Measurements from ENCODE around the gene SF3B1. TPM values are rescaled to one million over a fixed set of nuclear protein-coding genes. Genes with fewer than 3 reads are reported as not detected.
"Not testable (repeated sequence)": the region's sequence is repeated elsewhere in the genome, so short reads cannot be mapped to it uniquely, and the experiment has no call there.

SF3B1 gene
- total RNA-seq, 1 donor from 2014 or later: 352 TPM

DNA sequence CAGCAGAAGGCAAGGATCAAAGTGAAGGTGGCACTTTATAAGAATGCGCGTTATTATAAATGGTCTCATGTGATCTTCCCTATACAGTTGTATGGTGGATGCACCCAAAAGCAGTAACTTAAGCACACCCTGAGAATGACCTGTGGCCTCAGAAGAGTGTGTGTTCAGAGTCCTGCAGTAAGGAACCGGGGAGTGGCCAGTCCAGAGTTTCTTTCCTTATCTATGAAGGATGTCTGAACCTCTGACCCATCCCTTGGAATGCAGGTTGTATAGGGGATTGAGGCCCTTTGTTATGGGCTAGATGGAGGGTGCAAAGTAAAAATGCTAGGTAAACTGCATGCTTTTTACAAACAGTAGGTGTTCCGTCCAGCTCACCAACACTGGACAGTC lies 80.7 kb downstream of the SF3B1 start:
- Histone ChIP-seq H3K27me3 (no peaks in the 10 kb centered on the region), H3K4me1 (no peaks in the 10 kb centered on the region), H3K9me3 (no peaks in the 10 kb centered on the region), H3K36me3 (no peaks in the 10 kb centered on the region), H3K27ac (no peak overlapping the region), H3K4me3 (no peak overlapping the region)
- no peak for DNase-seq (ENCODE audit: extremely low spot score in 2 of 2)
- TF ChIP-seq, protein P1, sequence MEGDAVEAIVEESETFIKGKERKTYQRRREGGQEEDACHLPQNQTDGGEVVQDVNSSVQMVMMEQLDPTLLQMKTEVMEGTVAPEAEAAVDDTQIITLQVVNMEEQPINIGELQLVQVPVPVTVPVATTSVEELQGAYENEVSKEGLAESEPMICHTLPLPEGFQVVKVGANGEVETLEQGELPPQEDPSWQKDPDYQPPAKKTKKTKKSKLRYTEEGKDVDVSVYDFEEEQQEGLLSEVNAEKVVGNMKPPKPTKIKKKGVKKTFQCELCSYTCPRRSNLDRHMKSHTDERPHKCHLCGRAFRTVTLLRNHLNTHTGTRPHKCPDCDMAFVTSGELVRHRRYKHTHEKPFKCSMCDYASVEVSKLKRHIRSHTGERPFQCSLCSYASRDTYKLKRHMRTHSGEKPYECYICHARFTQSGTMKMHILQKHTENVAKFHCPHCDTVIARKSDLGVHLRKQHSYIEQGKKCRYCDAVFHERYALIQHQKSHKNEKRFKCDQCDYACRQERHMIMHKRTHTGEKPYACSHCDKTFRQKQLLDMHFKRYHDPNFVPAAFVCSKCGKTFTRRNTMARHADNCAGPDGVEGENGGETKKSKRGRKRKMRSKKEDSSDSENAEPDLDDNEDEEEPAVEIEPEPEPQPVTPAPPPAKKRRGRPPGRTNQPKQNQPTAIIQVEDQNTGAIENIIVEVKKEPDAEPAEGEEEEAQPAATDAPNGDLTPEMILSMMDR (IDR thresholded peaks at IDR 0.05): no peak
- TF ChIP-seq POLR2A (IDR thresholded peaks at IDR 0.05) (no peak), POLR2AphosphoS5 (IDR thresholded peaks at IDR 0.05; ENCODE audit: insufficient read depth in 1 of 2, low read depth in 1 of 2) (no peak)
- intact Hi-C loops (cut with DNase I): no loop called here

DNA sequence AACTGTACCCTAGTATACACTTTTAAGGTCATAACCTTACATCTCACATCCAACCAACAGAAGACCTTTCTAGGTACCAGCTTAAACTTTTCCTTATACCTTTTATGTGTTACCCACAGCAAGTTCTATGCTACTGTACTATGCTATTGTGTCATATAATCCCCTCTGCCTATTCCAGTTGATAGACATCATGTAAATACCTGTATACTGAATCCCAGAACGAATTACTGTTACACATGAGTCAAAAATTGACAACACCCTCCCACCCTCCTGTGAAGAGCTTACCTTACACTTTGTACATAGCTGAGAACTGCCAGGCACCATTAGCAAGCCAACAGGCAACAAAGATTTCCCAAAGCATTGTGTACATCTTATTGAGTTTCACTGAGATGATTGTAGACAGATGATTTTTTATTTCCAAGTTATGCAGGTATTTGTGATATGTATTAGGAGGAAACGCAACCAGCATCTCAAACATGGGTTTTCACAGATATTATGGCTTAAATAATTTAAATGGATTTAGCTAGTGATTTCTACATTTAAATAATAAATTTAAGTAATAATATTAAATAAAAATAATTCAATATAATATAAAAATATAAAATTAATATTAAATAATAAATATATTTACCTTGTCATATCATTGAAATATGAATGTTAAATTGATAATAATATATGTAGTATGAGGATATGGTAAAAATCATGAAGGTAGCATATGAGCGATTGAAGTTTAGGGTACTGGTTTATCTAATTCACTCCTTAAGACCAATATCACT lies 81.2 kb downstream of the SF3B1 start:
- Histone ChIP-seq H3K4me3 (no peak overlapping the region), H3K27me3 (no peaks in the 10 kb centered on the region), H3K36me3 (no peaks in the 10 kb centered on the region), H3K27ac (no peak overlapping the region), H3K4me1 (no peaks in the 10 kb centered on the region), H3K9me3 (no peaks in the 10 kb centered on the region)
- intact Hi-C loops (cut with DNase I): no loop called here
- TF ChIP-seq, protein P1 (IDR thresholded peaks at IDR 0.05): no peak
- TF ChIP-seq POLR2A (IDR thresholded peaks at IDR 0.05) (no peak), POLR2AphosphoS5 (IDR thresholded peaks at IDR 0.05; ENCODE audit: insufficient read depth in 1 of 2, low read depth in 1 of 2) (no peak)
- no peak for DNase-seq (ENCODE audit: extremely low spot score in 2 of 2)

DNA sequence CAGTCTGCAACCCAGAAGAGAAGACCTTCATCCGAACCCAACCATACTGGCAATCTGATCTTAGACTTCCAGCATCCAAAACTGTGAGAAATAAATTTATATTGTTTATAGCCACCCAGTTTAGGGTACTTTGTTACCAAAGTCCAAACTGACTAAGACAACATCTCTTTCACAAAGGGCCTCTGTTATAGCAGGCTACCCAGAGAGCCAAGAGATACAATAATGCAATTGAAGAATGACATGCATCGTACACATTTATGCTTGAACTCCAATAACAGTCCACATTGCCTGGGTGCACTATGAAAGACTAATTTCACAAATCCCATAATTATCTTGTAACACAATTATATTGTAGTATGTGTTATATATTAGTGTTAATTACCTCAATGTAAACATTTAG lies 85.1 kb downstream of the SF3B1 start:
- intact Hi-C loops (cut with DNase I): no loop called here

DNA sequence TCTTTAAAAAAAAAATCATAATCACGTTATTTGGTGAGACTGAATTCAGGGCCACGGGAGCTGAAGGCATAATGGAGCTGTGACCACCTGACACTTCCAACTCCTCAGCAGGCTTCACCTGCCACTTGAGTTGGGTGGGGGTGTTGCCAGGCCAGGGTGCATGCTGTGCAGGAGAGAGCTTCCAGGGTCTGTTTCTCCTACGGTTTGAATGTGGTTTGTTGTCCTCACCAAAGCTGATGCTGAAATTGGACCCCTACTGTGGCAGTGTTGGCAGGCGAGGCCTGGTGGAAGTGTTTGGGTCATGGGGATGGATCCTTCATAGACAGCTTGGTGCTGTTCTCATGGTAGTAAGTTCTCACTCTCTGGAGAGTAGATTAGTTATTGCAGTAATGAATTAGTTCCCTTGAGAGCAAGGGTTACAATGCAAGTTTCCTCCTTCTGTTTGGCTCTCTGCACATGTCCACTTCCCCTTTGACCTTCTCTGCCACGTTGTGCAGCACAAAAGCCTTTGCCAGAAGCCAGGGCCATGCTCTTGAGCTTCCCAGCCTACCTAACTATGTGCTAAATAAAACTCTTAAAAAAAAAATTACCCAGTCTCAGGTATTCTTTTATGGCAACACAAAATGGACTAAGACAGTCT lies 86.0 kb downstream of the SF3B1 start:
- H3K4me1 ChIP-seq: no peaks in the 10 kb centered on the region
- H3K27me3 ChIP-seq: no peaks in the 10 kb centered on the region
- no peaks in the 10 kb centered on the region for H3K36me3 ChIP-seq
- DNase-seq (ENCODE audit: extremely low spot score in 2 of 2): no peak
- intact Hi-C loops (cut with DNase I): no loop called here
- H3K27ac ChIP-seq: no peak overlapping the region
- no peak overlapping the region for H3K4me3 ChIP-seq
- TF ChIP-seq POLR2AphosphoS5 (IDR thresholded peaks at IDR 0.05; ENCODE audit: insufficient read depth in 1 of 2, low read depth in 1 of 2) (no peak), POLR2A (IDR thresholded peaks at IDR 0.05) (no peak)
- TF ChIP-seq, protein P1 (IDR thresholded peaks at IDR 0.05): no peak
- H3K9me3 ChIP-seq: no peaks in the 10 kb centered on the region

More for the DNA sequence above, 85.1 kb downstream of the SF3B1 start:
- Histone ChIP-seq H3K27me3 (no peaks in the 10 kb centered on the region), H3K9me3 (no peaks in the 10 kb centered on the region), H3K27ac (no peak overlapping the region), H3K36me3 (no peaks in the 10 kb centered on the region), H3K4me1 (no peaks in the 10 kb centered on the region), H3K4me3 (no peak overlapping the region)
- DNase-seq (ENCODE audit: extremely low spot score in 2 of 2): no peak
- TF ChIP-seq POLR2AphosphoS5 (IDR thresholded peaks at IDR 0.05; ENCODE audit: insufficient read depth in 1 of 2, low read depth in 1 of 2) (no peak), POLR2A (IDR thresholded peaks at IDR 0.05) (no peak)
- TF ChIP-seq, protein P1 (IDR thresholded peaks at IDR 0.05): no peak

DNA sequence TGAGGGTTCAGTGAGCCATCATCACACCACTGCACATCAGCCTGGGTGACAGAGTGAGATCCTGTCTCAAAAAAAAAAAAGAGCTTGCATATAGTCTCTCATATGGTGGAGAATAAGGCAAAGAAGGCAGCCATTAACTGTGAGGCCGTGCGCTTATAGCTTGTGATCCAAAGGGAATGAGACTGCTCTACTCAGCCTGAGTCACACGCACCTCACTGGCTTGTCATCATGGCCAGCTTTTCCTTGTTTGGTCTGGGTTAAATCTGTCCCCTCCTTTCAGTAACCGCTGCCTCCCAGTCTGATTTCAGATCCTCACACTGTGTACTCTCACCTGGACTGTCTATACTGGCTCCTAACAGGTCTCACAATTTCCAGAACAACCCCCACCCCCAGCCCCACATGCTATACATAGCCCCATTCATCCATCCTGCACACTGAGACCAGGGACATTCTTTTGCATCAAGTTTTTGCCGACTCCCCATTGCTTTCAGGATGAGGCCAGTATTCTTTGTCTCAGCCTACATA lies 88.9 kb downstream of the SF3B1 start:
- Histone ChIP-seq H3K27ac (no peak overlapping the region), H3K4me1 (no peaks in the 10 kb centered on the region), H3K9me3 (no peaks in the 10 kb centered on the region), H3K27me3 (no peaks in the 10 kb centered on the region), H3K36me3 (no peaks in the 10 kb centered on the region), H3K4me3 (no peak overlapping the region)
- TF ChIP-seq POLR2AphosphoS5 (IDR thresholded peaks at IDR 0.05; ENCODE audit: insufficient read depth in 1 of 2, low read depth in 1 of 2): no peak
- TF ChIP-seq, protein P1 (IDR thresholded peaks at IDR 0.05): no peak
- no peak for TF ChIP-seq POLR2A (IDR thresholded peaks at IDR 0.05)
- intact Hi-C loops (cut with DNase I): no loop called here
- no peak for DNase-seq (ENCODE audit: extremely low spot score in 2 of 2)

DNA sequence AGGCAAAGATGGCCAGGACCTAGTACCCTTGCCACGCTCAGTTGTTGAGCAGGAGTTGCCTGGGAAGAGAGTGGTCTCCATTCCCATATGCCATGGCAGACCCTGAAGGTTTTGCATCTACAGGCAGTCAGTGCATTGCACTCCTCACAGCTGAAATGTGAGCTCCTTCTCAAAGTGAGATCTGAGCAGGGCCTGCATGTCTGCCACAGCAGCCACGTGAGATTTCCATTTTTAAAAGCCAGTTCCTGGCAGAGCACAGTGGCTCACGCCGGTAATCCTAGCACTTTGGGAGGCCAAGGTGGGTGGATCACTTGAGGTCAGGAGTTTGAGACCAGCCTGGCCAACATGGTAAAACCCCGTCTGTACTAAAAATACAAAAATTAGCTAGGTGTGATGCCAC lies 90.9 kb downstream of the SF3B1 start:
- DNase-seq (ENCODE audit: extremely low spot score in 2 of 2); H3K4me1 ChIP-seq; H3K27me3 ChIP-seq: not testable (repeated sequence)

More for the DNA sequence above, 90.9 kb downstream of the SF3B1 start:
- H3K4me3 ChIP-seq; H3K27ac ChIP-seq; H3K36me3 ChIP-seq; H3K9me3 ChIP-seq; intact Hi-C loops (cut with DNase I): not testable (repeated sequence)

Data from vagina (tissue), 2 donors.